HEK293 (cell line): ENCODE results near the gene SHROOM3.
A peak's percentile ranks its signal among the peaks of the same experiment; 100 is the strongest.

Experiments used
- CTCF ChIA-PET: fragments of 350-600 bp; formaldehyde crosslinking; extraction: SDS; loops from one replicate; lab custom pipeline; 2021; ENCODE audit warnings: antibody characterized with exemption; lab: Yijun Ruan, JAX
- POLR2A ChIA-PET: fragments of 300-600 bp; formaldehyde crosslinking; extraction: SDS; loops from one replicate; lab custom pipeline; 2020; ENCODE audit warnings: antibody characterized with exemption, inconsistent platforms; lab: Yijun Ruan, JAX
- H3K27ac ChIP-seq: fragments of 200-500 bp; sonication (Bioruptor generic); 2 replicates; pipeline ENCODE4 v1.5.1; 2014; ENCODE audit warnings: low read depth, low read length, control low read depth, inconsistent platforms; ENCODE audit errors: extremely low read depth
- H3K36me3 ChIP-seq, 2 experiments: fragments of 200-500 bp in 1 of 2; sonication (Bioruptor generic) in 1 of 2; 1 replicate in 1 of 2; 2 replicates in 1 of 2; pipeline ENCODE4 v1.5.1; 2014 to 2017; ENCODE audit warnings: inconsistent platforms in 2 of 2, low read length in 2 of 2; ENCODE audit not compliant: control insufficient read depth in 2 of 2, insufficient read depth in 1 of 2
- H3K4me1 ChIP-seq: fragments of 200-500 bp; sonication (Bioruptor generic); 2 replicates; pipeline ENCODE4 v1.5.1; 2014; ENCODE audit warnings: mild to moderate bottlenecking, low read length, inconsistent platforms; ENCODE audit not compliant: control insufficient read depth, insufficient read depth
- H3K4me3 ChIP-seq: 2 replicates; pipeline ENCODE4 v1.5.1; 2011; ENCODE audit warnings: low read depth, mild to moderate bottlenecking, control low read depth, low read length, moderate library complexity
- H3K9me3 ChIP-seq: fragments of 200-500 bp; sonication (Bioruptor generic); 2 replicates; pipeline ENCODE4 v1.5.1; 2014; ENCODE audit warnings: low read depth, low read length, inconsistent platforms; ENCODE audit not compliant: control insufficient read depth, insufficient read depth
- GLIS1 ChIP-seq: fragments of 450-650 bp; formaldehyde crosslinking; IDR thresholded peaks from 2 replicates; pipeline ENCODE4 v1.5.1; 2016; ENCODE audit warnings: missing biosample characterization, missing genetic modification characterization
- PRDM1 ChIP-seq: fragments of 450-650 bp; formaldehyde crosslinking; IDR thresholded peaks from 2 replicates; pipeline ENCODE4; 2016; ENCODE audit warnings: missing biosample characterization, missing genetic modification characterization
- SCRT1 ChIP-seq: fragments of 450-650 bp; formaldehyde crosslinking; IDR thresholded peaks from 2 replicates; pipeline ENCODE4 v1.5.1; 2016; ENCODE audit warnings: missing biosample characterization, missing genetic modification characterization, borderline replicate concordance
- SCRT2 ChIP-seq: fragments of 450-650 bp; formaldehyde crosslinking; IDR thresholded peaks from 2 replicates; pipeline ENCODE4 v1.5.1; 2016; ENCODE audit warnings: missing biosample characterization, missing genetic modification characterization
- WT1 ChIP-seq: fragments of 450-650 bp; formaldehyde crosslinking; IDR thresholded peaks from 2 replicates; pipeline ENCODE4 v1.5.1; 2016; ENCODE audit warnings: missing biosample characterization, missing genetic modification characterization
- ZIC2 ChIP-seq: fragments of 450-650 bp; formaldehyde crosslinking; IDR thresholded peaks from 2 replicates; pipeline ENCODE4 v1.5.1; 2016; ENCODE audit warnings: missing biosample characterization, missing genetic modification characterization
- ZNF138 ChIP-seq: fragments of 450-650 bp; formaldehyde crosslinking; IDR thresholded peaks from 2 replicates; pipeline ENCODE4 v1.5.1; 2016; ENCODE audit warnings: missing biosample characterization, missing genetic modification characterization, borderline replicate concordance
- ZNF146 ChIP-seq: fragments of 450-650 bp; formaldehyde crosslinking; IDR thresholded peaks from 2 replicates; pipeline ENCODE4 v1.5.1; 2016; ENCODE audit warnings: missing biosample characterization, missing genetic modification characterization
- ZNF184 ChIP-seq: fragments of 450-650 bp; IDR thresholded peaks from 2 replicates; pipeline ENCODE4 v1.5.1; 2018; ENCODE audit warnings: missing biosample characterization, mild to moderate bottlenecking, missing genetic modification characterization
- ZNF221 ChIP-seq: fragments of 450-650 bp; formaldehyde crosslinking; IDR thresholded peaks from 2 replicates; pipeline ENCODE4 v1.5.1; 2017; ENCODE audit warnings: missing biosample characterization, missing genetic modification characterization, borderline replicate concordance
- ZNF404 ChIP-seq: fragments of 450-650 bp; formaldehyde crosslinking; IDR thresholded peaks from 2 replicates; pipeline ENCODE4 v1.5.1; 2017; ENCODE audit warnings: missing biosample characterization, missing genetic modification characterization
- ZNF558 ChIP-seq: fragments of 450-650 bp; formaldehyde crosslinking; IDR thresholded peaks from 2 replicates; pipeline ENCODE4 v1.5.1; 2016; ENCODE audit warnings: missing biosample characterization, missing genetic modification characterization
- ZNF580 ChIP-seq: fragments of 450-650 bp; formaldehyde crosslinking; IDR thresholded peaks from 2 replicates; pipeline ENCODE4 v1.5.1; 2016; ENCODE audit warnings: missing biosample characterization, missing genetic modification characterization
- ZNF654 ChIP-seq: fragments of 450-650 bp; formaldehyde crosslinking; IDR thresholded peaks from 2 replicates; pipeline ENCODE4 v1.5.1; 2016; ENCODE audit warnings: low read depth, missing biosample characterization, missing genetic modification characterization
- ZNF664 ChIP-seq: fragments of 450-650 bp; formaldehyde crosslinking; IDR thresholded peaks from 2 replicates; pipeline ENCODE4 v1.5.1; 2016; ENCODE audit warnings: missing biosample characterization, missing genetic modification characterization
- ZNF837 ChIP-seq: fragments of 450-650 bp; formaldehyde crosslinking; IDR thresholded peaks from 2 replicates; pipeline ENCODE4 v1.5.1; 2016; ENCODE audit warnings: missing biosample characterization, missing genetic modification characterization
- ZSCAN4 ChIP-seq: fragments of 450-650 bp; formaldehyde crosslinking; IDR thresholded peaks from 2 replicates; pipeline ENCODE4 v1.5.1; 2017; ENCODE audit warnings: missing biosample characterization, missing genetic modification characterization

The SHROOM3 gene

GRCh38 chr4:76729460-76729859 lies 294.4 kb downstream of the SHROOM3 start:
- H3K9me3 ChIP-seq, result no peaks in the 10 kb centered on the region
- H3K36me3 ChIP-seq, result peaks cover 0 to 7% of the 10 kb centered on the region in 2 experiments; a peak in 2 of 3 replicates
- H3K4me3 ChIP-seq, result no peak overlapping the region
- TF ChIP-seq ZNF558 (tag by site-specific recombination) (no peak), ZNF837 (tag by site-specific recombination) (no peak), ZNF580 (no peak), ZNF138 (tag by site-specific recombination) (no peak)
- no peak overlapping the region for H3K27ac ChIP-seq
- ChIA-PET POLR2A (no interaction called here), CTCF (interaction anchor here (0.5 to 1.6 kb wide), 6 partner anchors 8 to 300 kb away, joined by 3 to 5 read pairs (median 4); no protein-coding TSS in a partner anchor)
- H3K4me1 ChIP-seq, result peaks cover 4% of the 10 kb centered on the region; the same call in 1 of the 2 replicates

- TF ChIP-seq WT1 (tag by site-specific recombination) (no peak), PRDM1 (tag by site-specific recombination) (no peak), ZNF184 (tag by site-specific recombination) (no peak)
- TF ChIP-seq, all 188 proteins: peak for 0
- Histone ChIP-seq H3K4me1 (peaks cover 2% of the 10 kb centered on the region; the same call in 1 of the 2 replicates), H3K9me3 (no peaks in the 10 kb centered on the region), H3K36me3 (peaks cover 0 to 7% of the 10 kb centered on the region in 2 experiments; a peak in 2 of 3 replicates), H3K27ac (no peak overlapping the region), H3K4me3 (no peak overlapping the region)
- ChIA-PET POLR2A (no interaction called here), CTCF (interaction anchor here (0.5 to 1.6 kb wide), 6 partner anchors 15 to 300 kb away, joined by 3 to 5 read pairs (median 4); no protein-coding TSS in a partner anchor)
These were observed 295.0 kb downstream of the SHROOM3 start for GRCh38 chr4:76729980-76730379.

- CTCF ChIA-PET, result interaction anchor here (0.6 to 0.9 kb wide), 2 partner anchors 26 to 308 kb away, joined by 3 to 4 read pairs; no protein-coding TSS in a partner anchor
- no peaks in the 10 kb centered on the region for H3K9me3 ChIP-seq
- TF ChIP-seq WT1 (tag by site-specific recombination) (no peak), ZSCAN4 (tag by site-specific recombination) (no peak), ZNF404 (no peak), ZNF146 (tag by site-specific recombination) (no peak)
- TF ChIP-seq, all 188 proteins: peak for 0
- Histone ChIP-seq H3K36me3 (peaks cover 0 to 7% of the 10 kb centered on the region in 2 experiments; a peak in 2 of 3 replicates), H3K4me3 (no peak overlapping the region), H3K4me1 (no peaks in the 10 kb centered on the region), H3K27ac (no peak overlapping the region)
- POLR2A ChIA-PET, result interaction anchor here (1.3 kb wide), 1 partner anchor 30 kb away, joined by 3 read pairs; no protein-coding TSS in a partner anchor
These were observed 297.2 kb downstream of the SHROOM3 start for GRCh38 chr4:76732246-76732645.

- no peak overlapping the region for H3K27ac ChIP-seq
- H3K4me1 ChIP-seq, result no peaks in the 10 kb centered on the region
- CTCF ChIA-PET, result interaction anchor here (0.7 kb wide), 1 partner anchor 566 kb away, joined by 4 read pairs; no protein-coding TSS in a partner anchor
- peak; percentile 27; the same call in 1 of the 2 replicates for TF ChIP-seq ZNF654 (tag by site-specific recombination)
- peak; percentile 86; the same call in 1 of the 2 replicates for TF ChIP-seq SCRT1 (tag by site-specific recombination)
- no peak for TF ChIP-seq ZNF664
- TF ChIP-seq ZNF221 (tag by site-specific recombination), result no peak
- peak; percentile 82 for TF ChIP-seq ZIC2 (tag by site-specific recombination)
- TF ChIP-seq SCRT2, result peak; percentile 93
- TF ChIP-seq GLIS1 (tag by site-specific recombination), result 0 out of 2 replicates have a peak, but pooled peaks have one; percentile 11
- no peak overlapping the region for H3K4me3 ChIP-seq
- POLR2A ChIA-PET, result no interaction called here
- no peaks in the 10 kb centered on the region for H3K9me3 ChIP-seq
- peaks cover 0 to 7% of the 10 kb centered on the region in 2 experiments; a peak in 2 of 3 replicates for H3K36me3 ChIP-seq
These were observed 298.2 kb downstream of the SHROOM3 start for GRCh38 chr4:76733068-76733771.
